Subcutaneous adipose tissue (tissue), 4 donors: ENCODE measurements around the gene NDST4. TPM values are rescaled to one million over a fixed set of nuclear protein-coding genes. Genes with fewer than 3 reads are reported as not detected.

Experiments used
- total RNA-seq, 4 donors: library from RNA; depleted of rRNA; stranded (reverse); fragments of >200 nt; gene quantifications; one replicate each; pipeline ENCODE4 v1.1.0, GENCODE V29; 2016
- TF ChIP-seq, protein P1 (sequence below): fragments of 450-650 bp; IDR thresholded peaks from one replicate; pipeline ENCODE4 v1.5.1; 2016; ENCODE audit warnings: low read depth, mild to moderate bottlenecking, control low read depth, antibody characterized with exemption, moderate library complexity

The NDST4 gene
- total RNA-seq, 4 donors from 2014 or later = 0.66 TPM; not detected in 3

DNA sequence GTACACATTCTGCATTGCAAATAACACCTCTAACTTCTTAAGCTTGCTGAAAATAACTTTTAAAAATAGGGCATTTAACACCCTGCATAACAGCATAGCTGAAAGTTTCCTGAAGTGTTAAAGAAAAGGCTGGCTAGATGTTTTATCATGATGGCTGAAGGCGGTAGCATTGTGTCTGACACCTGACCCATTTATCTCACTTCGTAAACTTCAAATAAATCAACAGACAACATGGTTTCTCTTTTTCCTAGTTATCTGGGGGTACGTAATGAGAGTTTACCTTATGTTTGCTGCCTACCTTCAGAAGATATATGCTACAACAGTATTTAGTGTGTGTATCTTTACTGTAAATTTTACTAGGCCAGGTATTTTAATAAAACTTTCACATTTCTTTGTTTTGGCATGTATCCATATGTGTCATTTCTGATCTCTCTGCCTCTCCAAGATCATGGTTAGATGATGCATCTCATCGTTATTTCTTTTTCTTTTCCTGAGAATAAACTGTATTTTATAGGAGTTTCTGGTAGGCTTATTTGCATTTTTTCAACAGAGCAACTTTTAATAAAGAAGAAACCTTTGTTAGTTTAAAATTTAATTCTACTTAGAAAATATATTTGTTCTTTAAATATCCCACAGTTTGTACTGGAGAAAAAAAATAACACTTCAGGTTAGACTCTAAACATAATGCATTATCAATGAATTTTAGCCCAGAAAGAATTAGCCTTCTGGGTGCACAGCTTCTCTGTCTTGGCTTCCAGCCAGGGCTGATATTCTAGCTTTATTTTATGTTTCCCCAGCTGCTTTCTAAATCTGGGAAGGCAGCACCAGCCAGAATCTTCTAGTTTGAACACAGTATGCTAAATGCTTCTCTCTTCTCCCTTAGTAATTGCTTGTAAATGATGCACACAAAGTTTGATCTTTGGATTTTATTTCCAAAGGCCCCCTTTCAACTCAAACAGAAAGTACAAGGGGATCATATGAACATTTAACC is 2.9 kb downstream of the NDST4 start:
- TF ChIP-seq, protein P1, sequence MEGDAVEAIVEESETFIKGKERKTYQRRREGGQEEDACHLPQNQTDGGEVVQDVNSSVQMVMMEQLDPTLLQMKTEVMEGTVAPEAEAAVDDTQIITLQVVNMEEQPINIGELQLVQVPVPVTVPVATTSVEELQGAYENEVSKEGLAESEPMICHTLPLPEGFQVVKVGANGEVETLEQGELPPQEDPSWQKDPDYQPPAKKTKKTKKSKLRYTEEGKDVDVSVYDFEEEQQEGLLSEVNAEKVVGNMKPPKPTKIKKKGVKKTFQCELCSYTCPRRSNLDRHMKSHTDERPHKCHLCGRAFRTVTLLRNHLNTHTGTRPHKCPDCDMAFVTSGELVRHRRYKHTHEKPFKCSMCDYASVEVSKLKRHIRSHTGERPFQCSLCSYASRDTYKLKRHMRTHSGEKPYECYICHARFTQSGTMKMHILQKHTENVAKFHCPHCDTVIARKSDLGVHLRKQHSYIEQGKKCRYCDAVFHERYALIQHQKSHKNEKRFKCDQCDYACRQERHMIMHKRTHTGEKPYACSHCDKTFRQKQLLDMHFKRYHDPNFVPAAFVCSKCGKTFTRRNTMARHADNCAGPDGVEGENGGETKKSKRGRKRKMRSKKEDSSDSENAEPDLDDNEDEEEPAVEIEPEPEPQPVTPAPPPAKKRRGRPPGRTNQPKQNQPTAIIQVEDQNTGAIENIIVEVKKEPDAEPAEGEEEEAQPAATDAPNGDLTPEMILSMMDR = no peak

DNA sequence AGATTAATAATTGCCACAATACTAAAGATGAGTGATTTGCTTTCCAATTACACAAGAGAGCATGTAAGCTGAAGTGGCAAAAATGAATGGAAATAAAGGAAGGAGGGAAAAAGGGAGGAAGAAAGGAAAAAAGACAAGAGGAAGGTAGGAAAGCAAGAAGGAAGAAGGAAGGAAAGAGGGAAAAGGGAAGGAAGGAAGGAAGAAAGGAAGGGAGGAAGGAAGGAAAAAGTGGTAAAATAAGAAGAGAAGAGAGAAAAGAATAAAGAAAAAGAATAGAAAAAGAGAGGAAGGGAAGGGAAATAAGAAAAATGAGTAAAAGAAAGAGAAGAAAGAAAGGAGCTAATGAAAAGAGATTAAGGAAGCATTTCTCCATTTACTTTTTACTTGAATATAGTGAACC is 4.6 kb downstream of the NDST4 start:
- TF ChIP-seq, protein P1 = no peak

DNA sequence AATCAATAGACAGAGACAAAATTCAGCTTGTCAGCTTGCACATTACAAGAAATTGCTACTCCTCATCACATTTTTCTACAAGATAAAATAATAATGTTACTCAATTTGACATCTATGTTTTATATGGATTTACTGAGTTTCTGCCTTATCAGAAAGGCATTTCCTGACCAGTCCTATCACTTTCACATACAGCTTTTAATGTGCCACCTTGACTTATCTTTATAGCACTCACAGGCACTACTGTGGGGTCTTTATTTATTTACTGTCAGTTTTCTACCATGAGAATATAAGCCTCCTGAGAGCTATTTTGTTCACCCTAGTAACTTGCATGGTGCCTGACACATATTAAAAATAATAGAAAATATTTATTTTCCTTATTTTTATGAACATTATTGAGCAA is 6.0 kb downstream of the NDST4 start:
- TF ChIP-seq, protein P1 = no peak

DNA sequence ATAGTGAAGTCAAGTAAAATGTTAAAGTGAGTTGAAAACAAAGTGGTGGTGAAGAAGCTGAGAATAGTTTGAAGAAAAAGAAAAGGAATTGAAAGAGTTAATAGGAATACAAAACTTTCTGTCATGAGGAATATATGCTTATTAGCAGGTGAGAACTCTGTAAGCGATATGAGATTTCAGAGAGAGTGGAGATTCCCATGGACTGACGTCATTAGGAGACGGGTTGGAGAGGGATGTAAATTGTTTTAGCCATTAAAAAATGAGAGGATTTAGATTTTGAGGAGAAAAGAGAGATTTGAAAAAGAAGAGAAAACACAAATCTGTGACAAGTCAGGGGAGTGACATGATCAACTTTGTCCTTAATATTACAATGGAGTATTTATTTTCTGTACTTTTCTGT is 11.7 kb downstream of the NDST4 start:
- TF ChIP-seq, protein P1 = no peak

DNA sequence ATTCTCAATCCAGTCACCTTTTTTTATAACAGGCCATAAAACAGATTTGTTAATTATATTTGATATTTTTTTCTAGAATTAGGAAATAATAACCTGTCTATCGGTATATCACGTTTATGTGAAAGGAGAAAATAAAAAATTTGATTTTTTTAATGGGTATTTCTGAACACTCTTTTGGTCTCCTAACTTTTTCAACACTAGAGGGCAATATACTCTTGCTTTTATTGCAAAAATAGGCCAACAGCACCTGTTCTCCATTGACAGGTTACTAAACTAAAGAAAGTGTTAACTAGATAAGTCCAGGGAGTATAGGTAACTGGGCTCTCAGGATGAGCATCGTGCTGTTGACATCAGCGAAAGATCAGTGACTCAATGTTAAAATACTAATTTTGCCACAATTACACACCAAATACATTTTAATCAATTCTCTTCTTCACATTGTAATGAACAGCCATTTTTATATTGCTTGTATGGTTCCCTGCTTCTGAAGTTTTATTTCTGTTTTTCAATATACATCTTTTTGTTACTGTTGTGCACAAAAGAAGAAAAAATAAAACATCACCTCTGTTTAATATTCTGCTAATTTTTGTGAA is 22.8 kb downstream of the NDST4 start:
- TF ChIP-seq, protein P1 = no peak

DNA sequence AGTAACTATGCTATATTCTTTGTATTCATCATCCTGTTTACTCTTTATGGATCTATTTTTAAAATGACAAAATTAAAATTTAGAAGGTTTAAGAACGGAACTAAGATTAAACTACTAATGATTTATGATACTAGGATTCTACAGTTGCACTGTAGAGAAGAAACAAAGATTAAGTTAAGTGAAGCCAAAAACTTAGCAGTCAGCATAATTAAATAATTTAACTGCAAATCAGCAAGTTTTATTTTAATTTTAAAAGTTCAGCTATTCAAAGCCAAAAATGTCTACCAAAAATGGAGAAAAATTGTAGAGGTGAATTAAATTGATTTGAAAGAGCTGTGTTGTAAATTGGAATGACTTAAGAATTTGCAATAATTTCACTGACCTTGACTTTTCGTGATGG is 30.8 kb downstream of the NDST4 start:
- TF ChIP-seq, protein P1 = no peak

DNA sequence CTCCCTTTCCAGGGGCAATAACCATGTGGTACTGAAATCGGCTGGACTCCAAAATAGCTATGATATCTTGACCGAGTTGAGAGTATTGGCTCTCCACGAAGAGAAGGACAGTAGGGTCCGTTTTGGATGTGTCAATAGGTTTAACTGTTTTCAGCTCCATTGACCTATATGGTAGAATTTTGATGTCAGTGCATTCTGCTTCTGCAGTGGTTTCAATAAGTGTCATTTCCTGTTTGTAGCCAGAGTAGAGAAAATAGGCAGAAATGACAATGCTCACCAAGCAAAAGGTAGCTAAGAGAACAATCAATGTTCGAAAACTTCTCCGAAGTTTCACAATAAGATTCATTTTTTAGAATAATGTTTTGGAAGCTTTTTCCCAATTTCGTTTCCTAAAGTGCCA is 36.7 kb downstream of the NDST4 start:
- TF ChIP-seq, protein P1 = no peak
